ENCODE data around the gene DOK3. TPM values are rescaled to one million over a fixed set of nuclear protein-coding genes. Genes with fewer than 3 reads are reported as not detected.
A peak's percentile ranks its signal among the peaks of the same experiment; 100 is the strongest.
"Not testable (repeated sequence)": the region's sequence is repeated elsewhere in the genome, so short reads cannot be mapped to it uniquely, and the experiment has no call there.

The DOK3 gene
- total RNA-seq, 1 experiment from 2014 or later, result 12.4 TPM

GRCh38 chr5:177486256-177486655 is 23.4 kb downstream of the DOK3 start:
- ChIA-PET POLR2A (no interaction called here), CTCF (no interaction called here)
- intact Hi-C loops (cut with micrococcal nuclease; ENCODE audit: unreplicated experiment) (no loop called here), in situ Hi-C loops (cut with HindIII; ENCODE audit: low pct_unique_long_range_greater_than_20kb, low sequenced_read_pairs) (no loop called here)
- ATAC-seq (no peak), DNase-seq (ENCODE audit: low read depth, low spot score) (no peak)
- no peaks in the 10 kb centered on the region for H3K27me3 ChIP-seq (ENCODE audit: control insufficient read depth, insufficient read depth, low read length)
- H3K4me1 ChIP-seq (ENCODE audit: control insufficient read depth, insufficient read depth, low read length), result peaks cover 3% of the 10 kb centered on the region; the same call in 1 of the 2 replicates
- TF ChIP-seq TCF7L2 (IDR thresholded peaks at IDR 0.05; ENCODE audit: low read depth, low read length) (no peak), CTCF (IDR thresholded peaks at IDR 0.05) (no peak), SIN3A (IDR thresholded peaks at IDR 0.05; ENCODE audit: borderline replicate concordance, insufficient read depth, low read depth, low read length) (no peak), POLR2AphosphoS5 (IDR thresholded peaks at IDR 0.05; ENCODE audit: low read depth, low read length) (no peak)
- TF ChIP-seq, protein P1, sequence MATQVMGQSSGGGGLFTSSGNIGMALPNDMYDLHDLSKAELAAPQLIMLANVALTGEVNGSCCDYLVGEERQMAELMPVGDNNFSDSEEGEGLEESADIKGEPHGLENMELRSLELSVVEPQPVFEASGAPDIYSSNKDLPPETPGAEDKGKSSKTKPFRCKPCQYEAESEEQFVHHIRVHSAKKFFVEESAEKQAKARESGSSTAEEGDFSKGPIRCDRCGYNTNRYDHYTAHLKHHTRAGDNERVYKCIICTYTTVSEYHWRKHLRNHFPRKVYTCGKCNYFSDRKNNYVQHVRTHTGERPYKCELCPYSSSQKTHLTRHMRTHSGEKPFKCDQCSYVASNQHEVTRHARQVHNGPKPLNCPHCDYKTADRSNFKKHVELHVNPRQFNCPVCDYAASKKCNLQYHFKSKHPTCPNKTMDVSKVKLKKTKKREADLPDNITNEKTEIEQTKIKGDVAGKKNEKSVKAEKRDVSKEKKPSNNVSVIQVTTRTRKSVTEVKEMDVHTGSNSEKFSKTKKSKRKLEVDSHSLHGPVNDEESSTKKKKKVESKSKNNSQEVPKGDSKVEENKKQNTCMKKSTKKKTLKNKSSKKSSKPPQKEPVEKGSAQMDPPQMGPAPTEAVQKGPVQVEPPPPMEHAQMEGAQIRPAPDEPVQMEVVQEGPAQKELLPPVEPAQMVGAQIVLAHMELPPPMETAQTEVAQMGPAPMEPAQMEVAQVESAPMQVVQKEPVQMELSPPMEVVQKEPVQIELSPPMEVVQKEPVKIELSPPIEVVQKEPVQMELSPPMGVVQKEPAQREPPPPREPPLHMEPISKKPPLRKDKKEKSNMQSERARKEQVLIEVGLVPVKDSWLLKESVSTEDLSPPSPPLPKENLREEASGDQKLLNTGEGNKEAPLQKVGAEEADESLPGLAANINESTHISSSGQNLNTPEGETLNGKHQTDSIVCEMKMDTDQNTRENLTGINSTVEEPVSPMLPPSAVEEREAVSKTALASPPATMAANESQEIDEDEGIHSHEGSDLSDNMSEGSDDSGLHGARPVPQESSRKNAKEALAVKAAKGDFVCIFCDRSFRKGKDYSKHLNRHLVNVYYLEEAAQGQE (IDR thresholded peaks at IDR 0.05; ENCODE audit: insufficient read depth in 1 of 2, low read depth in 2 of 2, low read length in 1 of 2), result no peak
- peaks cover 3% of the 10 kb centered on the region; the same call in 1 of the 2 replicates for H3K36me3 ChIP-seq (ENCODE audit: control insufficient read depth, insufficient read depth, low read length)
- H3K4me3 ChIP-seq (ENCODE audit: low read depth in 2 of 2, low read length in 2 of 2), result no peak overlapping the region
- no peak overlapping the region for H3K27ac ChIP-seq (ENCODE audit: low read length)
- no TSS peak for BruUV-seq (replicated peaks)
- H3K9me3 ChIP-seq (ENCODE audit: control insufficient read depth, insufficient read depth, low read depth, low read length), result no peaks in the 10 kb centered on the region

DNA sequence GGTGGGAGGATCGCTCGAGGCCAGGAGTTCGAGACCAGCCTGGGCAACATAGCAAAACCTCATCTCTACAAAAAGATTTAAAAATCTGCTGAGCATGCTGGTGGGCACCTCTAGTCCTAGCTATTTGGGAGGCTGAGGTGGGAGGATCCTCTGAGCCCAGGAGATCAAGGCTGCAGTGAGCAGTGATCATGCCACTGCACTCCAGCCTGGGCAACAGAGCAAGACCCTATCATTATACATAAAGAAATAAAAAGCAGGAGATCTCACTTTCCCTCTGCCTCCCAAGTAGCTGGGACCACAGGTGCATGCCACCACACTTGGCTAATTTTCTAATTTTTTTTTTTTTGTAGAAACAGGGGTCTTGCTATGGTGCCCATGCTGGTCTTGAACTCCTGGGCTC is 23.9 kb downstream of the DOK3 start:
- intact Hi-C loops (cut with micrococcal nuclease; ENCODE audit: unreplicated experiment), result not testable (repeated sequence)

DNA sequence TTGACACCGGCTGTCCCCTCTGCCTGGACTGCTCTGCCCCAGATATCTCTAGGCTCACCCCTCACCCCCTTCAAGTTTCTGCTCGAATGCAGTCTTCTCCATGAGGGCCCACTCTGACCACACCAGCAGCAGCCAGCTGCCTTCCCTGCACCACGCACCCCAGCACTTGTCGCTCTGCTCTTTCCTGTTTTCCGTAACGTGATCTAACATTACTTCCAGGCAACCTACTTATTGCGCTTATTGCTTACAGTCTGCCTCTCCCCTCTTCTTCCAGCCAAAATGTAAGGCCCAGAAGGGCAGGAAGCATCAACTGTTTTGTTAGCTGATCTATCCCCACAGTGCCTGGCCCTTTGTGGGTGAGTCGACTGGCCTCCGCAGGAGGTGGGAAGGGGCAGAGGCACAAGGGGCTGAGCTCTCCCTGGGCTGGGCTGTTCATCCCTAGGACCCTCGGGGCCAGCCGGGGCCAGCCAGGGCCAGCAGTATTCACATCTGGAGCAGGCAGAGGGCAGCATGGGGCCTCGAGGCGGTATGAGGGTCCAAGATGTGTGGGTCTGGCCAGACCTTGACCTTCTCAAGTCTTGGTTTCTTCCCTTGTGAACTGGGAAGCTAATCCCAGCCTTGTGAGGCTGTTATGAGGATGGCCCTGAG is 24.6 kb downstream of the DOK3 start:
- Histone ChIP-seq H3K27me3 (ENCODE audit: control insufficient read depth, insufficient read depth, low read length) (no peaks in the 10 kb centered on the region), H3K9me3 (ENCODE audit: control insufficient read depth, insufficient read depth, low read depth, low read length) (no peaks in the 10 kb centered on the region), H3K4me1 (ENCODE audit: control insufficient read depth, insufficient read depth, low read length) (no peaks in the 10 kb centered on the region), H3K36me3 (ENCODE audit: control insufficient read depth, insufficient read depth, low read length) (peaks cover 3% of the 10 kb centered on the region; the same call in 1 of the 2 replicates), H3K4me3 (ENCODE audit: low read depth in 2 of 2, low read length in 2 of 2) (no peak overlapping the region), H3K27ac (ENCODE audit: low read length) (no peak overlapping the region)
- intact Hi-C loops (cut with micrococcal nuclease; ENCODE audit: unreplicated experiment) (no loop called here), in situ Hi-C loops (cut with HindIII; ENCODE audit: low pct_unique_long_range_greater_than_20kb, low sequenced_read_pairs) (no loop called here)
- DNase-seq (ENCODE audit: low read depth, low spot score), result no peak
- ChIA-PET POLR2A (no interaction called here), CTCF (no interaction called here)
- TSS peak; percentile 41 for BruUV-seq (replicated peaks)
- no peak for ATAC-seq
- TF ChIP-seq POLR2AphosphoS5 (IDR thresholded peaks at IDR 0.05; ENCODE audit: low read depth, low read length) (no peak), SIN3A (IDR thresholded peaks at IDR 0.05; ENCODE audit: borderline replicate concordance, insufficient read depth, low read depth, low read length) (no peak), CTCF (IDR thresholded peaks at IDR 0.05) (no peak), TCF7L2 (IDR thresholded peaks at IDR 0.05; ENCODE audit: low read depth, low read length) (no peak)
- TF ChIP-seq, protein P1 (IDR thresholded peaks at IDR 0.05; ENCODE audit: insufficient read depth in 1 of 2, low read depth in 2 of 2, low read length in 1 of 2), result no peak

More for the DNA sequence above, 23.9 kb downstream of the DOK3 start:
- BruUV-seq (replicated peaks); DNase-seq (ENCODE audit: low read depth, low spot score); H3K27me3 ChIP-seq (ENCODE audit: control insufficient read depth, insufficient read depth, low read length); H3K27ac ChIP-seq (ENCODE audit: low read length); H3K4me1 ChIP-seq (ENCODE audit: control insufficient read depth, insufficient read depth, low read length); H3K36me3 ChIP-seq (ENCODE audit: control insufficient read depth, insufficient read depth, low read length); in situ Hi-C loops (cut with HindIII; ENCODE audit: low pct_unique_long_range_greater_than_20kb, low sequenced_read_pairs); H3K4me3 ChIP-seq (ENCODE audit: low read depth in 2 of 2, low read length in 2 of 2); ATAC-seq; H3K9me3 ChIP-seq (ENCODE audit: control insufficient read depth, insufficient read depth, low read depth, low read length); CTCF ChIA-PET; POLR2A ChIA-PET: not testable (repeated sequence)
